H1 (cell line): ENCODE measurements around the gene B3GLCT. TPM values are rescaled to one million over a fixed set of nuclear protein-coding genes. Genes with fewer than 3 reads are reported as not detected.
A peak's percentile ranks its signal among the peaks of the same experiment; 100 is the strongest.

Experiments used
- CTCF ChIA-PET: fragments of 300-600 bp; sonication (Branson Sonifier 250); formaldehyde crosslinking; loops from one replicate; lab custom pipeline; 2021; ENCODE audit not compliant: partially characterized antibody; lab: Charles Lee
- POLR2A ChIA-PET: fragments of 300-600 bp; sonication (Branson Sonifier 250); formaldehyde crosslinking; loops from one replicate; lab custom pipeline; 2021; ENCODE audit warnings: inconsistent platforms; ENCODE audit not compliant: partially characterized antibody; lab: Charles Lee
- DNase-seq, 2 experiments: peaks; one replicate each; pipeline versions ENCODE4 v3.0.0 to v3.0.0-alpha.2; 2010 to 2022; ENCODE audit warnings: low spot score in 2 of 2, low read depth in 1 of 2, mixed read lengths in 1 of 2
- FAIRE-seq: peaks from 2 replicates; lab custom pipeline; 2011; peaks lifted over from hg19 to GRCh38; lab: Jason Lieb, UNC
- H2AFZ ChIP-seq: 2 replicates; pipeline ENCODE4 v1.8.1; 2012; ENCODE audit warnings: low read length, inconsistent platforms
- H2AK5ac ChIP-seq: 2 replicates; pipeline ENCODE4 v1.6.1; 2013; ENCODE audit warnings: low read depth, low read length
- H2BK120ac ChIP-seq: replicated peaks from 2 replicates; pipeline ENCODE3; 2013; ENCODE audit warnings: low read depth, low read length, inconsistent platforms
- H2BK12ac ChIP-seq: 2 replicates; pipeline ENCODE4 v1.6.1; 2013; ENCODE audit warnings: low read depth, low read length
- H2BK15ac ChIP-seq: 2 replicates; pipeline ENCODE4 v1.6.1; 2013; ENCODE audit warnings: low read length
- H2BK20ac ChIP-seq: 2 replicates; pipeline ENCODE4 v1.6.1; 2013; ENCODE audit warnings: low read length
- H2BK5ac ChIP-seq: 2 replicates; pipeline ENCODE4 v1.6.1; 2013; ENCODE audit warnings: low read depth, low read length
- H3K14ac ChIP-seq: 2 replicates; pipeline ENCODE4 v1.6.1; 2013; ENCODE audit warnings: inconsistent platforms; ENCODE audit not compliant: insufficient read length
- H3K18ac ChIP-seq: 2 replicates; pipeline ENCODE4 v1.6.1; 2013; ENCODE audit warnings: low read length; ENCODE audit errors: extremely low read depth
- H3K23ac ChIP-seq: 2 replicates; pipeline ENCODE4 v1.6.1; 2013; ENCODE audit warnings: inconsistent platforms; ENCODE audit not compliant: insufficient read length
- H3K23me2 ChIP-seq: 2 replicates; pipeline ENCODE4 v1.6.1; 2013; ENCODE audit warnings: low read depth, low read length
- H3K27ac ChIP-seq: 2 replicates; pipeline ENCODE4 v1.6.1; 2011; ENCODE audit warnings: low read depth, low read length, inconsistent platforms
- H3K27me3 ChIP-seq, 4 experiments: replicated peaks in 1 of 4; 1 replicate in 1 of 4; 2 replicates in 3 of 4; pipeline versions ENCODE4 v1.6.1 to v1.8.1; 2011 to 2013; ENCODE audit warnings: low read length in 3 of 4, mild to moderate bottlenecking in 3 of 4, inconsistent platforms in 2 of 4, mixed read lengths in 2 of 4, moderate library complexity in 1 of 4; ENCODE audit not compliant: control insufficient read depth in 3 of 4, insufficient read depth in 3 of 4; ENCODE audit errors: extremely low read depth in 1 of 4
- H3K36me3 ChIP-seq, 4 experiments: 2 replicates each; pipeline versions ENCODE4 v1.6.1 to v1.8.1; 2011 to 2013; ENCODE audit warnings: mild to moderate bottlenecking in 4 of 4, low read length in 3 of 4, moderate library complexity in 2 of 4, control low read depth in 1 of 4, inconsistent platforms in 1 of 4; ENCODE audit not compliant: insufficient read depth in 4 of 4, control insufficient read depth in 2 of 4
- H3K4ac ChIP-seq: replicated peaks from 2 replicates; pipeline ENCODE3; 2013; ENCODE audit warnings: low read length, low read depth, mixed read lengths, inconsistent platforms; ENCODE audit not compliant: insufficient read length
- H3K4me1 ChIP-seq, 4 experiments: replicated peaks in 1 of 4; 1 replicate in 1 of 4; 2 replicates in 3 of 4; pipeline versions ENCODE4 v1.6.1 to v1.8.1; 2011 to 2013; ENCODE audit warnings: low read length in 3 of 4, inconsistent platforms in 2 of 4, mixed read lengths in 1 of 4; ENCODE audit not compliant: insufficient read depth in 4 of 4, control insufficient read depth in 3 of 4
- H3K4me2 ChIP-seq, 2 experiments: 2 replicates each; pipeline versions ENCODE4 v1.6.1 to v1.8.1; 2011 to 2013; ENCODE audit warnings: low read depth in 2 of 2, low read length in 2 of 2, control low read depth in 1 of 2, inconsistent platforms in 1 of 2, mild to moderate bottlenecking in 1 of 2; ENCODE audit not compliant: insufficient read depth in 1 of 2
- H3K4me3 ChIP-seq, 4 experiments: fragments of 200-600, 300-600 bp in 1 of 4; sonication (generic), shearing (Covaris generic), sonication (Bioruptor Twin) in 1 of 4; 2 replicates each; pipeline versions ENCODE4 v1.5.1 to v1.8.1; 2011 to 2016; ENCODE audit warnings: low read length in 4 of 4, low read depth in 3 of 4, control low read depth in 2 of 4, inconsistent platforms in 2 of 4, mild to moderate bottlenecking in 2 of 4, mixed read lengths in 1 of 4, moderate library complexity in 1 of 4; ENCODE audit not compliant: insufficient read depth in 2 of 4; ENCODE audit errors: extremely low read depth in 1 of 4
- H3K56ac ChIP-seq: replicated peaks from 2 replicates; pipeline ENCODE3; 2013; ENCODE audit warnings: low read depth, mild to moderate bottlenecking, mixed read lengths, low read length, inconsistent platforms; ENCODE audit not compliant: insufficient read length
- H3K79me1 ChIP-seq: 2 replicates; pipeline ENCODE4 v1.6.1; 2013; ENCODE audit warnings: low read depth, low read length, control low read depth
- H3K79me2 ChIP-seq, 2 experiments: 2 replicates each; pipeline versions ENCODE4 v1.6.1 to v1.8.1; 2012 to 2013; ENCODE audit warnings: low read length in 2 of 2, mild to moderate bottlenecking in 2 of 2, inconsistent platforms in 1 of 2; ENCODE audit not compliant: insufficient read depth in 2 of 2, control insufficient read depth in 1 of 2
- H3K9ac ChIP-seq, 4 experiments: replicated peaks in 1 of 4; 1 replicate in 1 of 4; 2 replicates in 3 of 4; pipeline versions ENCODE4 v1.6.1 to v1.8.1; 2011 to 2013; ENCODE audit warnings: low read depth in 3 of 4, low read length in 3 of 4, control low read depth in 2 of 4, mild to moderate bottlenecking in 2 of 4, moderate library complexity in 2 of 4, inconsistent platforms in 1 of 4; ENCODE audit errors: extremely low read depth in 1 of 4
- H3K9me3 ChIP-seq, 2 experiments: 2 replicates each; pipeline versions ENCODE4 v1.6.1 to v1.8.1; 2012 to 2013; ENCODE audit warnings: mild to moderate bottlenecking in 2 of 2, moderate library complexity in 2 of 2, control low read depth in 1 of 2, inconsistent platforms in 1 of 2, low read depth in 1 of 2, low read length in 1 of 2, mixed read lengths in 1 of 2; ENCODE audit not compliant: insufficient read depth in 2 of 2
- H4K20me1 ChIP-seq, 2 experiments: replicated peaks in 1 of 2; 2 replicates each; pipeline versions ENCODE3 to v1.8.1; 2011 to 2013; ENCODE audit warnings: inconsistent platforms in 2 of 2, low read length in 2 of 2, mild to moderate bottlenecking in 1 of 2; ENCODE audit not compliant: insufficient read depth in 2 of 2, control insufficient read depth in 1 of 2
- H4K5ac ChIP-seq: 2 replicates; pipeline ENCODE4 v1.6.1; 2013; ENCODE audit warnings: low read length, low read depth, mixed read lengths, inconsistent platforms; ENCODE audit not compliant: insufficient read length
- H4K8ac ChIP-seq: 2 replicates; pipeline ENCODE4 v1.8.0; 2013; ENCODE audit warnings: mild to moderate bottlenecking, moderate library complexity, low read length, inconsistent platforms; ENCODE audit not compliant: insufficient read depth; ENCODE audit errors: extremely low read depth
- H4K91ac ChIP-seq: replicated peaks from 2 replicates; pipeline ENCODE3; 2013; ENCODE audit warnings: low read length, mixed read lengths, inconsistent platforms; ENCODE audit not compliant: insufficient read length
- FOSL1 ChIP-seq: IDR thresholded peaks from 2 replicates; pipeline ENCODE4 v1.6.1; 2011; ENCODE audit warnings: mild to moderate bottlenecking, low read depth, low read length, moderate library complexity; ENCODE audit not compliant: insufficient read depth
- KDM5A ChIP-seq: fragments of 200-600 bp; IDR thresholded peaks from 2 replicates; pipeline ENCODE4 v1.7.1; 2012; ENCODE audit warnings: mild to moderate bottlenecking, low read length, inconsistent platforms, mixed read lengths
- POU5F1 ChIP-seq: IDR thresholded peaks from 2 replicates; pipeline ENCODE4 v1.6.1; 2011; ENCODE audit warnings: low read depth, mild to moderate bottlenecking, low read length, moderate library complexity
- WGBS, 2 experiments: shearing (Covaris generic) in 1 of 2; methylation state at CpG; one replicate each; pipeline versions ENCODE4 v1.1.6 to v1.1.7; 2013 to 2015; ENCODE audit warnings: low lambda C conversion rate in 2 of 2, mixed read lengths in 2 of 2, inconsistent platforms in 1 of 2, low coverage in 1 of 2, missing lambda C conversion rate in 1 of 2; ENCODE audit not compliant: insufficient replicate concordance in 2 of 2, insufficient coverage in 1 of 2, insufficient read length in 1 of 2; ENCODE audit errors: extremely low coverage in 1 of 2, missing lambda C conversion rate in 1 of 2; 5-methylcytosine and 5-hydroxymethylcytosine counted together
- polyA plus RNA-seq, 7 experiments: library from polyadenylated mRNA; depleted of rRNA in 3 of 7; stranded (reverse) in 5 of 7; unstranded in 2 of 7; fragments of >200 nt in 5 of 7; fragments of 200-250 nt in 2 of 7; gene quantifications; 1 replicate in 5 of 7; 2 replicates in 1 of 7; 4 replicates in 1 of 7; pipeline versions ENCODE4 v1.2.1 to v1.2.3, GENCODE V29; 2011 to 2013; ENCODE audit warnings: missing spikeins in 2 of 7, mixed read lengths in 2 of 7
- total RNA-seq: library from RNA; stranded (reverse); fragmentation: NEBNext Ultra II Directional; extraction: Animal tissue kit (Norgen Biotek cat#: 25700); gene quantifications from 2 replicates; pipeline ENCODE4 v1.2.1, GENCODE V29; 2021
- TF ChIP-seq, protein P1 (sequence below): IDR thresholded peaks from 2 replicates; pipeline ENCODE4 v1.6.1; 2012; ENCODE audit warnings: inconsistent platforms

The B3GLCT gene
- total and polyA plus RNA-seq, 2 of the 8 experiments (the other 6 are each of a cell fraction or from before 2014, with no cell fraction given): 1.5 to 4.1 TPM

DNA sequence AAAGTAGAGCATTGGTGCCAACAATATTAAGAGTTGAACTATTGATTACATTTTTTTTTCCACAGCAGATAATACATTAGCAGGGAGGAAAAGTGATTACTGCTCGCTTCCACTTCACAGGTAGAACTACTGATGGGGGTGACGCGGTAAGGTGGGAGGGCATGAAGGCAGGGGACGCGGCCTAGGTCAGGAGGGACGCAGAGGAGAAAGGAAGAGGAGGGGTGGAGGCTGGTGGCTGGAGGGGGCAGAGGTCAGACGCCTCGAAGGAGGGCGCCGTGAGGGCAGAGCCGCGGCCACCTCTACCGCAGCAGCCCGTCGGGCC lies 287 bp upstream of the B3GLCT start:
- no peak overlapping the region for H3K56ac ChIP-seq
- no peaks in the 10 kb centered on the region for H3K9me3 ChIP-seq
- no peaks in the 10 kb centered on the region for H3K79me2 ChIP-seq
- peak overlapping the region; percentile 72; the same call in 1 of the 2 replicates for H2AFZ ChIP-seq
- no peak overlapping the region for H4K8ac ChIP-seq
- no peaks in the 10 kb centered on the region for H4K20me1 ChIP-seq
- H2BK120ac ChIP-seq: no peak overlapping the region
- peaks cover 0 to 5% (median 0%) of the 10 kb centered on the region in 4 experiments; a peak in 2 of 7 replicates for H3K4me1 ChIP-seq
- H4K5ac ChIP-seq: no peak overlapping the region
- peak overlapping the region; percentile 32 to 70; a peak in 3 of 4 replicates for H3K4me2 ChIP-seq
- peak overlapping the region; percentile 28 to 77 (median 52); a peak in 6 of 8 replicates for H3K4me3 ChIP-seq
- H3K27ac ChIP-seq: no peak overlapping the region
- WGBS, 2 experiments: 17% methylated on average over 6 of the region's 15 CpGs; no CpG with 5 or more reads in 1 of the 2 experiments
- 0 out of 2 replicates have a peak overlapping the region, but pooled peaks have one; percentile 29 for H2BK15ac ChIP-seq
- no peaks in the 10 kb centered on the region for H3K23me2 ChIP-seq
- no peak overlapping the region for H2BK5ac ChIP-seq
- no peak overlapping the region for H4K91ac ChIP-seq
- TF ChIP-seq KDM5A: no peak
- TF ChIP-seq FOSL1: no peak
- TF ChIP-seq, protein P1, sequence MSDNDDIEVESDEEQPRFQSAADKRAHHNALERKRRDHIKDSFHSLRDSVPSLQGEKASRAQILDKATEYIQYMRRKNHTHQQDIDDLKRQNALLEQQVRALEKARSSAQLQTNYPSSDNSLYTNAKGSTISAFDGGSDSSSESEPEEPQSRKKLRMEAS: peak; percentile 23; the same call in 1 of the 2 replicates
- TF ChIP-seq POU5F1: no peak
- H2BK20ac ChIP-seq: no peak overlapping the region
- H3K27me3 ChIP-seq: no peaks in the 10 kb centered on the region; a peak in 2 of 7 replicates
- no peak overlapping the region for H2BK12ac ChIP-seq
- no peak for FAIRE-seq
- no peak overlapping the region for H3K4ac ChIP-seq
- no peaks in the 10 kb centered on the region for H3K36me3 ChIP-seq
- DNase-seq: no peak
- POLR2A ChIA-PET: no interaction called here
- H2AK5ac ChIP-seq: no peak overlapping the region
- H3K79me1 ChIP-seq: no peaks in the 10 kb centered on the region
- H3K14ac ChIP-seq: no peak overlapping the region
- H3K18ac ChIP-seq: no peak overlapping the region
- no peak overlapping the region for H3K23ac ChIP-seq
- CTCF ChIA-PET: interaction anchor here (0.6 to 1.5 kb wide), 10 partner anchors 9 to 870 kb away, joined by 3 to 6 read pairs (median 4); no protein-coding TSS in a partner anchor
- peak overlapping the region in 1 of 4 experiments; percentile 84; a peak in 3 of 7 replicates for H3K9ac ChIP-seq
